WI38 (cell line): ENCODE data around the gene ADAMTSL3.

Experiments used
- H3K4me3 ChIP-seq: 2 replicates; pipeline ENCODE4 v1.5.1; 2011; ENCODE audit warnings: low read depth, mild to moderate bottlenecking, control low read depth, low read length
- TF ChIP-seq, protein P1 (sequence below): IDR thresholded peaks from 2 replicates; pipeline ENCODE4 v1.5.1; 2012; ENCODE audit warnings: low read depth, mild to moderate bottlenecking, control low read depth, low read length

The ADAMTSL3 gene

GRCh38 chr15:83671603-83672002, 17.7 kb downstream of the ADAMTSL3 start:
- no peak overlapping the region for H3K4me3 ChIP-seq
- TF ChIP-seq, protein P1, sequence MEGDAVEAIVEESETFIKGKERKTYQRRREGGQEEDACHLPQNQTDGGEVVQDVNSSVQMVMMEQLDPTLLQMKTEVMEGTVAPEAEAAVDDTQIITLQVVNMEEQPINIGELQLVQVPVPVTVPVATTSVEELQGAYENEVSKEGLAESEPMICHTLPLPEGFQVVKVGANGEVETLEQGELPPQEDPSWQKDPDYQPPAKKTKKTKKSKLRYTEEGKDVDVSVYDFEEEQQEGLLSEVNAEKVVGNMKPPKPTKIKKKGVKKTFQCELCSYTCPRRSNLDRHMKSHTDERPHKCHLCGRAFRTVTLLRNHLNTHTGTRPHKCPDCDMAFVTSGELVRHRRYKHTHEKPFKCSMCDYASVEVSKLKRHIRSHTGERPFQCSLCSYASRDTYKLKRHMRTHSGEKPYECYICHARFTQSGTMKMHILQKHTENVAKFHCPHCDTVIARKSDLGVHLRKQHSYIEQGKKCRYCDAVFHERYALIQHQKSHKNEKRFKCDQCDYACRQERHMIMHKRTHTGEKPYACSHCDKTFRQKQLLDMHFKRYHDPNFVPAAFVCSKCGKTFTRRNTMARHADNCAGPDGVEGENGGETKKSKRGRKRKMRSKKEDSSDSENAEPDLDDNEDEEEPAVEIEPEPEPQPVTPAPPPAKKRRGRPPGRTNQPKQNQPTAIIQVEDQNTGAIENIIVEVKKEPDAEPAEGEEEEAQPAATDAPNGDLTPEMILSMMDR = no peak

DNA sequence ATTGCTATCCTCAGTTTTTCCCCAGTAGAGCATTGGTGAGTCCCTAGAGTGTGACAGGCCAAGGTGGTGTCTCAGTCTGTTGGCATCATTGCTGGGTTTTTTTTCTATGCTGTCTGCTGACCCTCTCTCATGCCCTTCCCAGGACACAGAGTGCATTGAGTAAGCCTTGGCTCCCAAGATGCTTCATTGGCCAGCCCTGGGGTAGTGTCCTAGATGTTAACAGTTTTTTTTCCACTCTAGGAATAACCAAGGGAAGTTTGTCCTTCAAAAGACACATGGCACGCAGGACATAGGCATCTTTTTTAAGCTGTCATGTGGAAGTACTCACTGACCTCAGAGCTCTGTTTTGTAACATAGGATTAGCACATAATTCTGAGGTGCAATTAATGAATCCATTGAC, 19.5 kb downstream of the ADAMTSL3 start:
- TF ChIP-seq, protein P1 = no peak
- no peak overlapping the region for H3K4me3 ChIP-seq

GRCh38 chr15:83682476-83683088, 28.7 kb downstream of the ADAMTSL3 start:
- H3K4me3 ChIP-seq = no peak overlapping the region
- TF ChIP-seq, protein P1 = no peak

- TF ChIP-seq, protein P1 = no peak
- H3K4me3 ChIP-seq = no peak overlapping the region
These were observed 32.0 kb downstream of the ADAMTSL3 start for GRCh38 chr15:83685916-83686332.

GRCh38 chr15:83688201-83688600, 34.3 kb downstream of the ADAMTSL3 start:
- H3K4me3 ChIP-seq = no peak overlapping the region
- TF ChIP-seq, protein P1 = no peak

GRCh38 chr15:83690676-83691075, 36.8 kb downstream of the ADAMTSL3 start:
- H3K4me3 ChIP-seq = no peak overlapping the region

DNA sequence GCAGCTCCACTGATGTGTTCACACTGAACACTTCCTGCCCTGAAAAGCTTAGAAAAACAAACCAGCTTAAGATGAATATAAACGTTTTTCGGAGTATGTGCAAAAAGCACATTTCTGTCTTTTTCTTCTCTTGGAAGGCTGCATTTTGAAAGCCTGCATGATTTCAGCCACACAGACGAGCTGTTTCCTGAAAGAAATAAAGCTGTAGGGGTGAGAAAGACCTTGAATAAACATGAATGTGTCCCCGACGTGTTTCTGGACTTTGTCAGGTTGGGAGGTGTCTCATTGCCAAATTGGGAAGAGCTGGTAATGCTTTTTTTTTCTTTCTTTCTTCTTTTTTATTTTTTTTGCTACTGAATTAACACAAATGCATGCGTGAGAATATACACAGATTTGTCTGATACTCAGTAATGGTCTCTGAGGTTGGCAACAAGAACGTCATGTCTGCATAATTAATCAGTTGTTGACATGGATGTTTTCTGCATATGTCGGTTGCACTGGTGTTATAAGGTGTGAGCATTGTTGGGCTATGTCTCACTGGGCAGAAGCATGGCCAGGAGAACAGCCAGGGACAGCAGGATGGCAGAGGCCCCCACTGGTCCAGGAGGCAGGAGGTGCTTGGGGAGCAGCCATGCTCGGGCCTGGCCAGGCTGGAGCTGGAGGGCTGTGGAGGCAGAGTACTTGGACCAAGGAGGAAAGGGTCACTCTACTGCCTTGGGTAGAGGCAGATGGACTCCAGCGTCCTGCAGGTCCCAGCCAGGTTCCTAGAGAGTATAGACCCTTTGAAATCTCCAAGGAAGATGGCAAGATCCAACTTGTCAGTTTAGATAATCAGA, 39.0 kb downstream of the ADAMTSL3 start:
- no peak overlapping the region for H3K4me3 ChIP-seq
- TF ChIP-seq, protein P1 = no peak

More at GRCh38 chr15:83690676-83691075, 36.8 kb downstream of the ADAMTSL3 start:
- TF ChIP-seq, protein P1 = no peak
